GM18526 (cell line): Measurements from ENCODE around the gene CHPT1.

Source experiments
- POLR2A ChIP-seq: IDR thresholded peaks from 3 replicates; pipeline ENCODE4 v1.6.1; 2011; ENCODE audit not compliant: insufficient read length; ENCODE audit errors: extremely low read depth

Gene CHPT1

DNA sequence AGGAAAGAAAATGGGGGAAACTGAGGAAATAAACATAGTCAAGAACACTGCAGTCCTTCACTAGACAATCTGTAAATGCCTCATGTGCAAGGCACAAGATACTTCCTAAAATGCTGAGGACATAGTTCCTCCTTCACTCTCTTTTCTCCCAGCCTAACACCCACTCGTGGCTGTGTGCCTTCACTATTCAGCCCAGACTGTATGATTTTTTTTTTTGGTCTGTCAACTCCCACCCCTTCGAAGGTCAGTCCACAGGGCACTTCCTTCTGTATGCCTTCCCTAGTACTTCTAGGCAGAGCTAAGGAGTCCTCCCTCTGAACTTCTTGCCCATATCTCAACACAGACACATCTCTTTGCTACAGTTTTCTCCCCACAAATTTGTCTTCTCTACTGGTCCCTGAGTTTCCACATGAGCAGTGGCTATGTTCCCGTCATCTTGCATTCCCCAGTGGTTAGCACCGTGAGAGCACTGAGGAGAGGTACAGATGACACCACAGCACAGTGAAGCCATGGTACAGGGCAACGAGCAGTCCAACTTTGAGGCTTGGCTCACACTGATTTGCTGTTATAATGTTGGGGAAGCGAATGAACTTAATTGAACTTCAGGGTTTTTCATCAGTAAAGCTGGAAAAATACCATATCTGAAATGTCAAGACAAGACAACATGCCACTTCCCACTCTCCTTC is 65.9 kb downstream of the CHPT1 start:
- TF ChIP-seq POLR2A, result no peak

- TF ChIP-seq POLR2A, result no peak
Observed at GRCh38 chr12:101764051-101764792, 66.8 kb downstream of the CHPT1 start.

DNA sequence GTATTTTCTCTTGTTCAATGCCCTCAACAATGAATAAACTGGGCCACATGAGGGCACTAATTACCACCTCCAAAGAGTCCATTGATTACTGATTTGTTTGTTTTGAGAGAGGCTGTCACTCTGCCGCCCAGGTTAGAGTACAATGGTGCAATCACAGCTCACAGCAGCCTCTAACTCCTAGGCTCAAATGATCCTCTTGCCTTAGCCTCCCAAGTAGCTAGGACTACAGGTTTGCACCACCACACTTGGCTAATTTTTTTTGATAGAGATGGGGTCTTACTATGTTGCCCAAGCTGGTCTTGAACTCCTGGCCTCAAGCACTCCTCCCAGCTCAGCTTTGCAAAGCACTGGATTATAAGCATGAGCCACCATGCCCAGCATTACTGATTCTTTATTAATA is 70.1 kb downstream of the CHPT1 start:
- TF ChIP-seq POLR2A, result no peak

GRCh38 chr12:101768781-101769180 is 71.3 kb downstream of the CHPT1 start:
- TF ChIP-seq POLR2A, result no peak

DNA sequence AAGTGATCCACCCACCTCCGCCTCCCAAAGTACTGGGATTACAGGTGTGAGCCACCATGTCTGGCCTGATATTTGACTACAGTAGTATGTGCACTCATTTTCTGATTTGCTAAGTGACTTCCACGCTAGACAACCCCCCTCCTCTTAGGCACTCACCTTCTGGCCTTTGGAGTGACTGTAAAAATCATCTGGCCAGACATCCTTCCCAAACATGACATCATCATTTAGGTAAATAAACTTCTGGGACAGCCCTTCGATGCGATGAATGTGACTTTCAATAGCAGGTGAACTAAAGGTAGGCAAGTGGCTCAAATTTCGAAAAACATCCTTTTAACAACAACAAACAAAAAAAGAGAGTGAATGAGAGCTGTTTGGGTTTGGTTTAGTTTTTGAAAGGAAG is 72.4 kb downstream of the CHPT1 start:
- TF ChIP-seq POLR2A, result no peak

DNA sequence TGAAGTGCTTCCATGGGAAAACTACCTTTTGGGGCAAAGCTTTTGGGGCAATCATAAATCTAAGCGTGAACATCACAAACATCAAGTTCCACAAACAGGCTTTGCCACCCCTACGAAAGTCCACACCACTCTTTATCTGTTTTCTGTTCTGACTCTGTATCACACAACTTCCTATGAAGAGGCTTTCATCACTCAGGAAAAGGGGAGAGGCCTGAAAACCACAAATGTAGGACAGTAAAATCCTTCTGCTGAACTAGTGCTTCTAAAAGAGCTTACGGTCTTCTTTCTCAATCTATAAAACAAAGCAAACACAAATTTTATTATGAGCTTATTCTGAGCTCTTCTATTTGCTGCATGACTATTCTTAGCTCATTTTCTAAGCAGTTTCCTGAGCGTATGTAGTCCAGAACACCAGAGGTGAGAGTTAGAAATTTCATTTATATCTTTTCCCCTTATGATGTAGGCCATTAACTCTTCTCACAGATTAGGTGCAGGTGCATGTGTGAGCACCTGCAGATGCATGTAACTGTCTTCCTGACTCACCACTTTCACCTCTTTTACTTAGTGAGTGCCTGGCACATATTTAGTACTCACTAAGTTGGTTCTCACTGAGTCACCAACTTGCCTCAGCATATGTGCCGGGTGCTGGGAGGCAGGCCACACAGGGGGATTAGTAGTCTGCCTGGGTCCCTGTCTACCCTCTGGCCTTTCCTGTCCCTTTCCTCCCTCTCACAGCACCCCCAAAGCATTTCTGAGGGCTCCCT is 74.8 kb downstream of the CHPT1 start:
- no peak for TF ChIP-seq POLR2A

GRCh38 chr12:101773650-101774162 is 76.3 kb downstream of the CHPT1 start:
- no peak for TF ChIP-seq POLR2A

- TF ChIP-seq POLR2A, result no peak
Observed at GRCh38 chr12:101775816-101776215, 78.4 kb downstream of the CHPT1 start.

DNA sequence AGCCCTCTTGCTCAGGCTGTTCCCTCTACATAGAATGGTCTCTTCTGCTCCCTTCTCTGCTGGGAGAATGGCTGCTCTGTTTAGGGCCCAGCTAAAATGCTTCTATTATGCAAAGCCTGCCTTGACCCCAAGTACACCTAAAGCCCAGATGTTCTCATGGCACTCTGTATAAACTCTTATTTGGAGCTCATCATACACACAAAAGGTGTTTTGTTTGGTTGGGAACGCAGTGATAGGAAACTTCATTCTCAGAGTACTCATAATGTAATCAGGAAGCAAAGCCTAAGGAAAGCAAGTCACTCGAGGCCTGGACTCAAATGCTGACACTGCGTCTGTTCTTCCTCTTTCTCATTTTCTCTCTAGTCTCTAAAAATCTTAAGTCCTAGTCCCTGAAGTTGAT is 80.0 kb downstream of the CHPT1 start:
- TF ChIP-seq POLR2A, result no peak

- TF ChIP-seq POLR2A, result no peak
Observed at GRCh38 chr12:101777978-101778377, 80.5 kb downstream of the CHPT1 start.
